ENCODE measurements around the gene ZKSCAN4.
A peak's percentile ranks its signal among the peaks of the same experiment; 100 is the strongest.

ZKSCAN4 gene

GRCh38 chr6:28252009-28252975, at the start of gene ZKSCAN4:
ZKSCAN4 (minus strand) TSS chr6:28252269; CDS start chr6:28251980, 289 bp downstream.
- peak; percentile 72 for DNase-seq (ENCODE audit: low read depth)

DNA sequence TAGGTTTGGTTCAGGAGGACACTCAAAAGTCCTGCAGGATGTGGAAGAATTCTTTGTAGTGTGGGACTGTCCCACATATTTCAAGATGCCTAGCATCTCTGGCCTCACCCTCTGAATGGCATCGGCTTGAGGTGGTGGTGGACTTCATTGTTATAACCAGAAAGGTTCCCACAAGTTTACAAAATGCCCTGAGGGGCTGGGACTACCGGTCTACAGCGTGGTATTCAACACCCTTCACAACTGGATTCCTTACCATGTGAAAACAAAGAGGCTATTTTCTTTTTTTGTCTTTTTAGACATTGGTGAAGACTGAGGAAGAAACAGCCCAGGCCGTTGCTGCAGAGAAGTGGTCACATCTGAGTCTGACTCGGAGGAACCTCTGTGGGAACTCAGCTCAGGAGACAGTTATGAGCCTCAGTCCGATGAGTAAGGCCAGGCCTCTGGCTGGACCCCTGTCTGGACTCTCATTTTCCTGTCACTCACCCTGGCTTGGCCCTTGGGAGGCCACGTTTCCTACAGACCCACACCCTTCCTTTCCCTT, 44.5 kb upstream of the ZKSCAN4 start:
- no peak for DNase-seq (ENCODE audit: low read depth)

DNA sequence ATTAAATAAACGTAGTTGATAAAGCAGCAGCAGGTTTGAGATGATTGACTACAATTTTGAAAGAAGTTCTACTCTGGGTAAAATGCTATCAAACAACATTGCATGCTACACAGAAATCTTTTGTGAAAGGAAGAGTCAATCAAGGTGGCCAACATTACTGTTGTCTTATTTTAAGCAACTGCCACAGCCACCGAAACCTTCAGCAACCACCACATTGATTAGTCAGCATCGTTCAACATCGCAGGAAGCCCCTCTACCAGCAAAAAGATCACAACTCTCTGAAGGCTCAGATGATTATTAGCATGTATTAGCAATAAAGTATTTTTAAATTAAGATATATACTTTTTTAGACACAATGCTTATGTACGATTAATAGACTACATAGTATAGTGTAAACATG, 43.3 kb upstream of the ZKSCAN4 start:
- DNase-seq (ENCODE audit: low read depth): no peak

DNA sequence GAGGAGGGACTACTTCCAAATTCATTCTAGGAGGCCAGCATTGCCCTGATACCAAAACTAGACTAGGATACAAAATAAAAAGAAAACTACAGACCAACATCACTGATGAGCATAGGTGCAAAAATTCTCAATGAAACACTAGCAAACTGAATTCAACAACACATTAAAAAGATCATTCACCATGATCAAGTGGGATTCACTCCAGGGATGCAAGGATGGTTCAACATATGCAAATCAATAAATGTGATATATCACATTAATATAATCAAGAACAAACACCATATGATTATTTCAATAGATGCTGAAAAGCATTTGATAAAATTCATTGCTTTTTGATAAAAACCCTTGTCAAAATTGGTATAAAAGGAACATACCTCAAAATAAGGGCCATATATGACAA, 39.5 kb upstream of the ZKSCAN4 start:
- DNase-seq (ENCODE audit: low read depth): no peak

DNA sequence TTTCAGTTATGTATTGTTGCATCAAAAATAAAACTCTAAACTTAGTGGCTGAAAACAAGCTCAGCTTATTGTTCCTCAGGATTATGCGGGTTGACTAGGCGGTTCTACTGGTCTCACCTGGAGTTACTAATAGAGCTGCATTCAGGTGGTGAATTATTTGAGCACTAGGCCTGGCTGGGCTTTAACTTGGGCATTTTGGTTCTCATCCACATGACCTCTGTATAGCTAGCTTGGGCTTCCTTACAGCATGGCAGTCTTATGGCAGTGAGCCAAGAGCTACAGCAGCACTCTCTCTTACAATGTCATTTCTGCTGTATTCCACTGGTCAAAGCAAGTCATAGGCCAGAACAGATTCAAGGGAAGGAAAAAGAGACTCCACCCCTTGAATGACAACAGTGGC, 30.9 kb upstream of the ZKSCAN4 start:
- DNase-seq (ENCODE audit: low read depth): no peak

DNA sequence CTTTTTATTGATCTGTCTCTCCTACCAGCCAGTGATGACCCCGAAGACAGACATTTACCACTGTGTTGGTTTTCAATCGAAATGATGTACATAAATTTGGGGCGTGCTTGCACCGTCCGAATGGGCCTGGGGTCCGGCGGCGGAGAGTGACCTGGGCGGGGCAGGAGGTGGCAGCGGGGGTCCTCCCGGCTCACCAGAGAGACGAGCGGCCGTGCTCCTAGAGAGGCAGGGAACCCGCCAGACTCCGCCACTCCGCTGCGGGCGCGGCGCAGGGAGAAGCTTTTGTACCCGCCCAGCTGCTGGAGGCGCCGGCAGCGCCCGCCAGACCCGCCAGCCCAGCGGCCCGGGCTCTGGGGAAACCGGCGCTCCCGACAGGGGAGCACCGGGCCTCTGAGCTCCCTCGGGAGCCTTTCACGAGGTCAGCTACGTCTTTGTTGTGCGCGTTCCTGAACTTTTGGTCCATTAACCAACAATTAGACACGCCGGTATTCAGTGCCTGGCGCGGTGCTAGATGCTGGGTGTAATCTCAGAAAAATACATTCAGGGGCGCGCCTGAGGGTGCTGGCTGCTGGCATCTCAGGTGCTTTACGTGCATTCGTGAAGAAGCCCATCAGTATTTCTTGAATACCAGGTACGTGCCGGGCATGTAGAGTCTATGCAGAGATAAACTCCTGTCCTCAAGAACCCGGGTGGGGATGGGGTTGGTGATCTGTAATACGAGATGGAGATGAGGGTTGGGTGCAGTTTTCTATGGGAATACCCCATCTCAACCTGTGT, 29.4 kb upstream of the ZKSCAN4 start, which contains the start of gene PGBD1:
TSS of gene PGBD1 (plus strand) at position 285 of the 777 bp plus-strand sequence. CDS start 2,242 bp downstream, outside the sequence.
- DNase-seq (ENCODE audit: low read depth): peak; percentile 31

DNA sequence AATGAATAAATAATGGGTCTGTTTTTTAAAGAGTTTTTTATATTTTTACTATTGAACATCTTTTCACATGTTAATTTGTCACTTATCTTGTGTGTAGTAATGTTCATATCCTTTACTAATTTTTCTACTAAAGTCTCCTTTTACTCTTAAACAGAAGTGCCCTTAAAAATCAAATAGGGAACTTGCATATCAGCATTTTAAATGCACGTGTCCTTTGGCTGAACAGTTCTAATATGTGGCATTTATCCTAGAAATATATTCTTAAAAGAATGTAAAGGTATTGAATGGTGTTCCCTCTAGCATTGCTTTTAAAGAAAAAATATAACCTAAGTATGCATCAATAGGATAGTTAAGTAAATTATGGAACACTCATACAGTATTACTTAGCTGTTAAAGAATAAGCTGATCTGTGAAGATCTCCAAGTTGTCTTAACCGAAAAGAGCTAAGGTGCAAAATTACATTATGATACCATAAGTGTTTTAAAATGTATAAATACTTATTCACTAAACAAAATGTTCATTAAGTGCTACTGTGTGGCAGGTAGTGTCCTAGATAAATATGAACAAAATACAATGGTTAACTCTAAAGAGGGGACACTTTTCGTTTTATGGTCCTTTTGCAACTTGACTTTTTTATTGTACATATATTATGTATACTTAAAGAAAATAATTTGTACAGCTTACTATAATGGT, 28.7 kb upstream of the ZKSCAN4 start:
- DNase-seq (ENCODE audit: low read depth): no peak

DNA sequence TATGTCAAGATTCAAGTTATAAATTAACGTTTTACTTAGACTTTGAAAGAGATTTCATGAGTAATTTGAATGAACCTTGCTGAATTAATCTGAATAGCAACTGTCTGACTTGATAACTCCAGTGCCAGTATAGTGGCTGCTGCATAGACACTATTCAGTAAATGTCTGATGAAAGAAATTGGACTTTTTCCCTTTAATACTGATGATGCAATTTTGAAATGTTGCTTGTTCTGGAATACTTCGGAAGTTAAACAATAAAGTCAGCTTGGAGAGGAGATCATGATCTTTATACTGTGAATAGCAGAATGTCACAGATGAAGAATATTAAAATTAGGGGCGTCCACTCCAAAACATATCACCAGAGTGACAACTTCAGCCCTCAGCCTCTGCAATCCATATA, 25.7 kb upstream of the ZKSCAN4 start:
- no peak for DNase-seq (ENCODE audit: low read depth)

DNA sequence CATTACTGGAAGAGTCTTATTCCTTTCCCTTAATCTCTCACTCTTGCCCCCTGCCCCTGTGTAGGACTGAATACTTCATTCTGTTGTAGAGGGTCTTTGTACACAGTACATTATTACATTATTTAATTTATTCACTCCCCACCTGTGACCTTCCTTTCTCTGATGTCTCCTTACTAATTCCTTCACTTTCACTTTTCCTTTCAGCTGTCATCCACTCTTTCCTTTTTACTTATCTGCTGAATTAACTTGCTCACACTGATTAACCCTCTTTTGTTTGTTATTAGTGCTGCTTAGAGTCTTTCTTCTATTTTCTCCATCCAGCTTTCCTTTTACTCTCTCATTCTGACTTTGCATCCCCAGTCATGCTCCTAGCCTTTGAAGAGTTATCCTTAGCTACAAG, 22.8 kb upstream of the ZKSCAN4 start:
- no peak for DNase-seq (ENCODE audit: low read depth)

- no peak for DNase-seq (ENCODE audit: low read depth)
Measured at GRCh38 chr6:28269492-28269891, 17.4 kb upstream of the ZKSCAN4 start.

GRCh38 chr6:28267695-28268059, 15.6 kb upstream of the ZKSCAN4 start:
- DNase-seq (ENCODE audit: low read depth): no peak

DNA sequence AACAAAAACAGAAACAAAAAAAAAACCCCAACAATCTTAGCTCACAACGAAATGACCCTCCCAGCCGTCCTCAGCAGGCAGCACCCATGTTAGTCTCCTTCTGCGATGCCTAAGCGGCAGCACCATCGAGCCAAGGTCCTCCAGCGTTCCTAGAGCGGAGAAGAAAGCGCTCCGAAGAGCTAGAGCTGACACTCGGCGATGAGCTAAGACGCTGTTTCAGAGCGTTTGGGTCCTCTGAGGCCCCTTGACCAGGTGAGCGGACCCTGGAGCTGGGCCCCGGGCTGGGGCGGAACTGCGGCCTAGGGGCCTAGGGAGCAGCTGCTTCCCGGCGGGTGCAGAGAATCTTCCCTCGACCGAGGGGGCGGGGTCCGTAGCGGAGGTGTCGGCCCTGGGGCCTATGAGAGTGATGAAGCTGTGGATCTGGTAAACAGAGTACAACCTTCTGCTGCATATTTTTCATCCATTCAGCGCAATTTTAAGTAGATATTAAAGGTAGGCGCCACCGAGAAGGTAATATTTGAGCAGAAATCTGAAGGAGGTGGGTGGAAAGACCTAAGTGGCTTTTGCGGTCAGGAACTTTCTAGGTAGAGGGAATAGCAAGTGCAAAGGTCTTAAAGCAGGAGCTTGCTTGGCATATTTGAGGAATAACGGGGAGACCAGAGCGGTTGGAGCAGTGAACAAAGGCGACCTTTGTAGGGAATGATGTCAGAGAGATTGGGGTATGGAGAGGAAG, 15.1 kb upstream of the ZKSCAN4 start, which contains the start of gene ZSCAN26:
TSS of gene ZSCAN26 (plus strand) at position 182 of the 733 bp plus-strand sequence. CDS start 4,777 bp downstream, outside the sequence.
- DNase-seq (ENCODE audit: low read depth): peak; percentile 78

DNA sequence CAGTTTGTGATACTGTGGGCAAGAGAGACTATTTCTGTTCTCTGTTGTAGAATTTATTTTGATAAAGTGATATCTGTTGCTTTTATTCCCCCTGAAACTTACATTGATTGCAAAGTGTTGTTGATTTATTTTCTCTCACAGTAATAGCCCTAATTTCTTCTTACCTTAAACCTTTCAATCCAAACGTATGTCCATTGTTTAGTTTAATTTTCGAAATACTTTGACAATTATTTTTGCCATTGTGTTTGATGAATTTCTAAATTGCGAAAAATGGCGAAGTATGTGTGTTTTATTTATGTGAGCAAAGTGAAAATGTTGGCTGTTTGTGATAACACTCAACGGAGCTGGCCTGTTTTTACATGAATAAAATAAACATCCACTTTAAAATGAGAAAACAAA, 14.5 kb upstream of the ZKSCAN4 start:
- DNase-seq (ENCODE audit: low read depth): no peak

- no peak for DNase-seq (ENCODE audit: low read depth)
Measured at GRCh38 chr6:28264834-28265401, 12.8 kb upstream of the ZKSCAN4 start.

- no peak for DNase-seq (ENCODE audit: low read depth)
Measured at GRCh38 chr6:28263922-28264321, 11.9 kb upstream of the ZKSCAN4 start.

DNA sequence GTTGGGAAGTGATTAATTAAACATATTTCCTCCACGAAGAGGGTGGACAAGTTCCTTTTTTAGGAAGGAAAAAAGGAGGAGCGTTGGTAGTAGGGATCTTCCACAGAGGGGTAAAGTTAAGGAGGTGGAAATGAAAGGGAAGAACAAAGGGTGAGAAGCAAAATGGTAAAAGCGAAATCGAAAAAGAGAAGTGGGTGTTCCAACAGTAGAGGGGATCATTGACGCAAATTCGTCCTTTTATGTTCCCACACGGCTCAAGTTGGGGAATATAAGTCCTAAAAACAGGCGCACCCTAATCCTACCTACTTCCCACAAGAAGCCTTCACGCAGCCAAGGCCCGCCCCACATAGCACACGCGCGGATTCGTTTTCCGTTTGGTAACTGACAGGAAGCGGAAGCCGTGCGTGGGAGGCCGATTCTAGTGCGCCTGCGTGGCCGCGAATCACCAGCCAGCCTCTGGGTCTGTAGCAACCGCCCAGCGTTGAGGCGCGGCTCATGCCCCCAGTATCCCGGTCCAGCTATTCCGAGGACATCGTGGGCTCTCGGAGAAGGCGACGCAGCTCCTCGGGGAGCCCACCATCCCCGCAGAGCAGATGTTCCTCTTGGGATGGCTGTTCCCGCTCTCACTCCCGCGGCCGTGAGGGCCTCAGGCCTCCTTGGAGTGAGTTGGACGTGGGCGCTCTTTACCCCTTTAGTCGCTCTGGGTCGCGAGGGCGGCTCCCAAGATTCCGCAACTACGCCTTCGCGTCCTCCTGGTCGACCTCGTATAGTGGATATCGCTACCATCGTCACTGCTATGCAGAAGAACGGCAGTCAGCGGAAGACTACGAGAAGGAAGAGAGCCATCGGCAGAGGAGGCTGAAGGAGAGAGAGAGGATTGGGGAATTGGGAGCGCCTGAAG, 7.1 kb upstream of the ZKSCAN4 start, which contains the start of gene NKAPL:
TSS of gene NKAPL (plus strand) at position 421 of the 901 bp plus-strand sequence. CDS start at position 496, 75 bp downstream.
- DNase-seq (ENCODE audit: low read depth): peak; percentile 57

DNA sequence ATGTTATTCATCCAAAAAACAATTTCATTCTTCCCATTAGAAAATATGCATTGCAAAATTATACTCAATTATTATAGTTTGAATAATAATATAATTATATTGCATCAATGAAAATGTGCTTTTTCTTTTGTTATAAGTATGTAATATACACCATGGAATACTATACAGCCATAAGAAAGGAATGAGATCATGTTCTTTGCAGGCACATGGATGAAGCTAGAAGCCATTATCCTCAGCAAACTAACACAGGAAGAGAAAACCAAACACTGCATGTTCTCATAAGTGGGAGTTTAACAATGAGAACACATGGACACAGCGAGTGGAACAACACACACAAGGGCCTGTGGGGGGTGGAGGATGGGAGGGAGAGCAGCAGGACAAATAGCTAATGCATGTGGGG, 5.0 kb upstream of the ZKSCAN4 start:
- DNase-seq (ENCODE audit: low read depth): no peak

- no peak for DNase-seq (ENCODE audit: low read depth)
Measured at GRCh38 chr6:28254121-28254519, 2.1 kb upstream of the ZKSCAN4 start.

DNA sequence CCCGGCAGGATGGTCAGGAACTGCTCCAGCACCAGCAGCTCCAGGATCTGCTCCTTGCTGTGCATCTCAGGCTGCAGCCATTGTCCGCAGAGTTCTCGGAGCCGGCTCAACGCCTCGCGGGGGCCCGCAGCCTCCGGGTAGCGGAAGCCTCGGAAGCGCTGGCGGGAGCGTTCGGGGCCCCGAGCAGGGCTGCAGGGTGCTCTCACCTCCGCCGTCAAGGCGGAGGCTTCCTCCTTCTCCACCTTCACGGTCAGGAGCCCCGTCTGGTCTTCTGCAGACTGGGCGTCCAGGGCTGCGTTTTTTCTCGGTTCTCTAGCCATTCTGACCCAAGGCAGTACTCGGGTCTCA, 434 bp downstream of the ZKSCAN4 start:
- DNase-seq (ENCODE audit: low read depth): no peak

- DNase-seq (ENCODE audit: low read depth): no peak
Measured at GRCh38 chr6:28250747-28251146, 1.3 kb downstream of the ZKSCAN4 start.
